NCI-H2196 treated with DMSO at 0.1 percent for 48 hours (cell line): Measurements from ENCODE around the gene LMOD2.

Experiments
- DNase-seq: peaks from one replicate; lab custom pipeline; 2025; ENCODE audit not compliant: unreplicated experiment; lab: John Stamatoyannopoulos, UW

The LMOD2 gene

DNA sequence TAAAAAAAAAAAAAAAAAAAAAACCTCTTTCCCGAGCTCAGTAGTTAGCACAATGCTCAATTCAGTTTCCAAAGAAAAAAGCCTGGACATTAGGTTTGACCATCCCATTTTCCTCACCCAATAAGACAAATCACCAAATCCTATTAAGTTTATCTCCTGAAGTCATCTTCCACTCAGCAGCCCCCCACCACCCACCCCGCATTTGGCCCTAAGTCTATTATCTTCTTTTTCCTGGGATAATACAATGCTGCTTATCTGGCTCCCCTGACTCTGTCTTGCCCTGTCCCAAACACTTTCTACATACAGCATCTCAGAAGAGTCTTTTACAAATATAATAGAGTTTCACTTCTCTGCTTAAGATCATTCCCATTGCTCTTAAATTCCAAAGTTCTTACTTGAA is 17.8 kb upstream of the LMOD2 start:
- no peak for DNase-seq

DNA sequence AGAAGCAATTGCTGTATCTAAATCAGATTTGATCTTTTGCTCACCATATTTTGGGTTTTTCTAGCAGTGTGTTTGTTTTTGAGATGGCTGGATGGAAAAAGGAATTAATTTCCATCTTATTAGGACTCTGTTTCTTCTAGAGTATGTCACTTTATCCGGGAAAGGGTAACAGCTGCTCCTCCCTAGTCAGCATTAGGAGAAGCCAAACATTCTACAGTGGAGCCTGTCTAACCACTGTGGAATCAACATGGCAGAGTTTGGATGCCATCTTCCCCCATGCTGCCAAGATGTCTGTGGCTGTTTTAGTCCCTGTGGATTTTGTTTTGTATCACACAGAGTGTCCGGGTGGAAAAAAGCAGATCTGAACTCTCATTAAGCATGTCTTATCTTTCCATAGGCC is 16.0 kb upstream of the LMOD2 start:
- no peak for DNase-seq

DNA sequence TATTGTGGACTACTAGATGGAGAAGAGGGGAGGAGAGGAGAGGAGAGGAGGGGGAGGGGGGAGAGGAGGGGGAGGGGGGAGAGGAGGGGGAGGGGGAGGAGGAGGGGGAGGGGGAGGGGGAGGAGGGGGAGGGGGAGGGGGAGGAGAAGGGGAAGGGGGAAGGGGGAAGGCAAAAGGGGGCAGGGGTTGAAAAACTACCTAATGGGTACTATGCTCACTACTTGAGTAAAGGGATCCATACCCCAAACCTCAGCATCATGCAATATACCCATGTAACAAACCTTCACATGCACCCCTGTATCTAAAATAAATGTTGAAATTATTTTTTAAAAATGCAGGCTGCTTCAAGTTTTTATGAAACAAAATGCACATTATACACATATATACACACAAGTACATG is 15.1 kb upstream of the LMOD2 start:
- DNase-seq: no peak

DNA sequence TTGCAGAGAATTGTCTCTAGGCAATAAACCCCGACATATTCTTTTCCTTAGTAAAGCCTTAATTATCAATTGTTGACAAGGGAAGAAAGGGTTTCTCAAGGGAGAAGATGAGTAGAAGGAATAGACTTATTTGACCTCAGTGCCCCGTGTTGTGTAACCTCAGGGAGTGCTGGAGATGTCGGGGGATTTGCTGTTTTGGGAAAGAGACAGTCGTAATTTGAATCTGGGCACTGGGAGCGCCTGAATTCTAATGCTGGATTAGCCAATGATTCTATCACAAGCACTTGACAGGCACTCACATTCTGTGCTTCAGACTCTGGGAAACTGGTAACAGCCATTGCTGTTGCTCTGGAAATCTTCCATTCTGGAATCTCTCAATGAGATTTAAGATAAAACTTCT is 13.8 kb upstream of the LMOD2 start:
- DNase-seq: no peak

DNA sequence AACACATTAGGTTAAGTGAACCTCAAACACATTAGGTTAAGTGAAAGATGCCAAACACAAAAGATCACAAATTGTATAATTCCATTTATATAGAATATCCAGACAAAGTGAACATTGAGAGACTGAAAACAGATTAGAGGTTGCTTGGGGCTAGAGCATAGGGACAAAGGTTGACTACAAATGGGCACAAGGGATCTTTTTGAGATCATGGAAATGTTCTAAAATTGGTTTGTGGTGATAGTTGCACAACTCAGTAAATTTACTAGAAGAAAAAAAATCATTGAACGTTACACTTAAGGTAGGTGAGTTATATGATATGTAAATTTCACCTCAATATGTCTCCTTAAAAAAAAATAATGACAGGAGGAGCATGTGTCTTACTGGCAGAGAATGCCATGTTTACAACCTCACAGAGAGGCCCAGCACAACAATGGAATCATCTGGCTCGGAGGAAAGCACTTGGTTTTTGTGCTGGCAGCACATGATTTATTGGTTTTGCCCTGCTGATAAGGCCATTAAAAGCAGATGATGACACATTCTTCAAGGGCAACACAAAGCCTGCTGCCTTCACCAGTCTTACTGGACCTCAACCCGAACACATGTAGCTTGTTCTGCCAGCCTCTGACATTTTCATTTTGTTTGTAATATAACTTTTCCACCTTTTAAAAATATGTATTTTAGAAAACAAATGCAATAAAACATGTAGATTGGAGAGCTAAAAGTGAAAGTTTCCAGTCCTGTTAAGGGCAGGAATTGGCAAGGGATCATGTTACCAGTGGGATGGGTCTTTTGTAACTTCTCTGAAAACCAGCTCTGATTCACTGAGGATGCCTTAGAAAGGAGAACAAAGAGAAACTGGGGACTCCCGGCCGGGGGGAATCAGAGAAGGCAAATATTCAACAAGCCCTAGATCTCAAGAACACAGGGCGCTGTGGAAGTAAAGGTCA is 11.9 kb upstream of the LMOD2 start:
- no peak for DNase-seq

DNA sequence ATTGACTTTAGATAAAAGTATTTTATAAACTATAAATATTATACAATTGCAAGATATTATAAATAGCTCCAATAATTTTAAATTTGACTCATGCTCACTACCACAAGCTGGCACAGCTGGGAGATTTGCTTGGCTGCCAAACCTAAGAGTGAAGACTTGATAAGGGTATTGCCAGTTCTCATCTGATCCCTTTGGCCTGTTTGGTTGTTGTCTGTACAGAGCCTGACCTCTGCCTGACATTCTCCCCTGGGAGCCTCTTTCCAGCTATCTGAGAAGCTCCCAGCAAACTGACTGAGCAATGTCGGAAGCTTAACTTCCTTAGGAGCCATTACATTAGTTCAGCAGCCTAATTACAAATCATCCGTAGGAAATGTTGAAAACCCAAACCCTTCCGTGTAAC is 10.2 kb upstream of the LMOD2 start:
- DNase-seq: no peak

DNA sequence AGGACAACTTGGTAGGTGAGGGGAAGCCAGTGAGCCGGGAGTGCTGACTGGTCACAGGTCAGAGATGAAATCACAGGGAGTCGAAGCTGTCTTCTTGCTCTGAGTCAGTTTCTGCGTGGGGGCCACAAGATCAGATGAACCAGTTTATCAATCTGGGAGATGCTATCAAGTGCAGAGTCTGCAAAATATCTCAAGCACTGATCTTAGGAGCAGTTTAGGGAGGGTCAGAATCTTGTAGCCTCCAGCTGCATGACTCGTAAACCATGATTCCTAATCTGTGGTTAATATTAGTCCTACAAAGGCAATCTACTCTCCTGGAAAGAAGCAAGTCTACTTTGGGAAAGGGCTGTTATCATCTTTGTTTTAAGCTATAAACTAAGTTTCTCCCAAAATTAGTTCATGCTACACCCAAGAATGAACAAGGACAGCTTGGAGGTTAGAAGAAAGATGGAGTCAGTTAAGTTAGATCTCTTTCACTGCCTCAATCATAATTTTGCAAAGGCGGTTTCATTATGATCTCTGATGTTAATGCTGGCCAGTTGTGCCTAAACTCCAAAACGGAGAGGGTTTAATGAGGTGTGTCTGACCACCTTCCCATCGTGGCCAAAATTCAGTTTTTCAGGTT is 8.4 kb upstream of the LMOD2 start:
- DNase-seq: no peak

DNA sequence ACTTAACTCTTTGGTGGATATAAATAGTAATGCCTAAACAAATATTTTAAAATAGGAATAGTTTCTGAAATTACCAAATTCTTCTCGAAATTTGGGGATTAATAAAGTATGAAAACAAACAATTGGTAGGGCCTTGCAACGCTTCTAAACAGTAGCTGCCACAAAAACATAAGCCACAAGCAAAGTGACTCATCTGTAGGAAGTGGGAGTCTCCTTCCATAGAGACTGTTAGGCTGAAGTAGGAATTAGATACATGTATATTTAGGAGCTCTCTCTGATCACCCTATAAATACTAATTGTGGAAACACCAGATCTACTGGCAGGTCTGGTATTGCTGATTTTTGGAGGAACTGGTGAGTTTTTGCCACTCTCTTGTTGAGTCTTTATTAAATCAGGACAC is 5.7 kb upstream of the LMOD2 start:
- DNase-seq: no peak

DNA sequence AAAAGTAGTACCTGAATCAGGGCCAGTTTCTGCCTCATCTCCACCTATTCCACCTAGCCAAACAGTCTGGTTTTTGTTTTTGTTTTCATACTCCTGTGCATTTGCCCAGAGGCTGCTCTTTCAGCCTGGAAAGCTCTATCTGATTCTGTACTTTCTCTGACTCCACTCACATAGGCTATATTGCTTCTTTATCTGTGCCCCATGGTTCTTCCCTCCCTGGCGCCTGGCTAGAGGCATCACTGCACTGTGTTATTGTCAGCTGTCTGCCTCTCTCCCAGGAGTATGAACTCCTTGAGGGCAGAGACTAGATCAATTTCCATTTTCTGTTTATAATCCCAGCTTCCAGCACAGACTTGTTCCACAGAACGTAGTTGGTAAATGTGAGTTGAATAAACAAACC is 5.1 kb upstream of the LMOD2 start:
- no peak for DNase-seq

DNA sequence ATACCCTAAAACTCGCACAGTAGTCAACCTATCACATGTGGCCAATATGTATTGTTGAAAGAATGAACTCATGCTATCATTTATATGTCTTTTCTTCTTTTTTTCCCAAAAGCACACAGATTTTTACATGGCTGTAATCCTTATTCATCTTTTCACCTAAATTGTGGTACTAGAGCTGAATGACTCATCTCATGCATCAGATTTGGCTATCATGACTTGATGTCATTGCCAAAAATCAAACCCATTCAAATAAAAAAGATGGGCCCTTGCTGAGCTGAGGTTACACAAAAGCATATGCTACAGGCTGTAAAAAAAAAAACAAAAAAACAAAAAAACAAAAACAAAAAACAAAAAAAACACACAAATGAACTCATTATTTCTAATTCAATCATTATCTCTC is 3.3 kb upstream of the LMOD2 start:
- DNase-seq: no peak

DNA sequence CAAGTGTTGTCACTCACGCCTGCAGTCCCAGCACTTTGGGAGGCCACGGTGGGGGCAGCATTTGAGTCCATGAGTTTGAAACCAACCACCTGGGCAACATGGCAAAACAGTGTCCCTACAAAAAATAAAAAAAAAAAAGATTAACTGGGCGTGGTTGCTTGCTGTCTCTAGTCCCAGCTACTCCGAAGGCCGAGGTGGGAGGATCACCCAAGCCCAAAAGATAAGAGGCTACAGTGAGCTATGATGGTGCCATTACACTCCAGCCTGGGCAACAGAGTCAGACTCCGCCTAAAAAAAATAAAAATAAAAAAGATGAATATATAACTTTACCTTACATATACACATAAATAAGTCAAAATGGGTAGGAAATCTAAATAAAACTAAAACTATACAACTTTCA is 2.5 kb upstream of the LMOD2 start:
- DNase-seq: no peak

DNA sequence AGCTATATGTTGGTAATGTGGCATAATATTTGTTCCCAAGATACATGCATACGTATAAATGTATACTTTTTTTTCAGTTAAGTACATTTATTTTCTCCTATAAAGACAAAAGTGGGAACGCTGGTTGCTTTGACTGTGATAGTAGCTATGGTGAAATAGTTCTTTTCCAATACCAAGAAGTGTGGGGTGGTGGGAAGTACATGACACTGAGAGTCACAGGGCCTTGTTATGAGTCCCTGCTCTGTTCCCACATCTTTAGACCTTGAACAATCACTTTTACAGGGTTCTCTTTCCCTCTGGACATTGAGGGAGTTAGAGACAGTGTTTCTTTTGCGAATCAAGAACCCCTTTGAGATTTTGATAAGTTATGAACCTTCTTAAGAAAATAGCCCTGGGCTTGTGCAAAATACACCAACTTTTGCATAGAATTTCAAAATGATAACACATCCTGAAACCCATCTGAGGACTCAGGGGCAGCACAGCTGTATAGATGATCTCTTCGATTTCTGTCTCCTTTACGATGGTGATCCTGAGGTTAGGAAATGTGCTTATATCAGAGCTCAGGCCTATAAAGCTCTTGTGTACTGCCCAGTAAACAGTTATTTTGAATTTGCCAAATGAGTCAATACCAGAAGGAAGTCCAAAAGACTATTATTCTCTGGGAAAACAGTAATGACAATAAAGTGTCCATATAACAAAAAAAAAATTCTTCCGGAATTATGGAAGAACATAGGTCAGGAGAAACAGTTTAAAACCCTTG is 1.1 kb downstream of the LMOD2 start:
- DNase-seq: no peak

DNA sequence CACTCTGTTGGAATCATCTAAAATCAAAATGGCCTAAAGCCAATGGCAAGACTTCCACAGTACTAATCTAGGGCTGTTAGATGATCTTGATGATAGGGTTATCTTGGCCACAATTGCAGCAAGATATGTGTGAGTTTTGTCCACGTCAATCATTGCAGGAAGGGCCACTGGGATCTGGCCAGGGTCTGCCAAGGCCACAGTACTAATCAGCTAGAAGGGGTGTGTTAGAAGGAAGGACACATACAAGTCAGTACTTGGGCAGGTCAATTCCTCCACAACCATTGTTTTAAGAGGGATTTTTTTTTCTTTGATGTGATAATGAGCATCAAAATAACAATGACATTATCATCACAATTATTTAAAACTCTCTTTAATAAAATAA is 1.6 kb downstream of the LMOD2 start:
- DNase-seq: no peak

DNA sequence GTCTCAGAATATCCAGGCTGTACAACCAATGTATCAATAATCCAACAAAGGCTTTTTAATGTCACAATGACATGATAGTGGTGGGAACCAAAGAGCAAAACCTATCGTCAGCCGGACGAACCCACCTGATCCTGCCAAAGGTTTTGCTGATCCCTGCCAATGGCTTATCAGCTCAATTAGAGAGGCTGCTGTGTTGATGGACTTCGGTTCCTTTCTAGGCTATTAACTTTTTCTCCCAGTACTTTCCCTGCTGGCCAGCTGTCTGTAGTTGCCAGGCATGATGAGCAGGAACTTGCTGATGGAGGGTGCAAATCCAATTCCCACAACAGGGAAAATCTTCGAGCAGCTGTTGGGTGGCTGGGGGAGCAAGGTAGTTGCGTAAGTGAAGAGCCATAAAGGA is 2.4 kb downstream of the LMOD2 start:
- no peak for DNase-seq

DNA sequence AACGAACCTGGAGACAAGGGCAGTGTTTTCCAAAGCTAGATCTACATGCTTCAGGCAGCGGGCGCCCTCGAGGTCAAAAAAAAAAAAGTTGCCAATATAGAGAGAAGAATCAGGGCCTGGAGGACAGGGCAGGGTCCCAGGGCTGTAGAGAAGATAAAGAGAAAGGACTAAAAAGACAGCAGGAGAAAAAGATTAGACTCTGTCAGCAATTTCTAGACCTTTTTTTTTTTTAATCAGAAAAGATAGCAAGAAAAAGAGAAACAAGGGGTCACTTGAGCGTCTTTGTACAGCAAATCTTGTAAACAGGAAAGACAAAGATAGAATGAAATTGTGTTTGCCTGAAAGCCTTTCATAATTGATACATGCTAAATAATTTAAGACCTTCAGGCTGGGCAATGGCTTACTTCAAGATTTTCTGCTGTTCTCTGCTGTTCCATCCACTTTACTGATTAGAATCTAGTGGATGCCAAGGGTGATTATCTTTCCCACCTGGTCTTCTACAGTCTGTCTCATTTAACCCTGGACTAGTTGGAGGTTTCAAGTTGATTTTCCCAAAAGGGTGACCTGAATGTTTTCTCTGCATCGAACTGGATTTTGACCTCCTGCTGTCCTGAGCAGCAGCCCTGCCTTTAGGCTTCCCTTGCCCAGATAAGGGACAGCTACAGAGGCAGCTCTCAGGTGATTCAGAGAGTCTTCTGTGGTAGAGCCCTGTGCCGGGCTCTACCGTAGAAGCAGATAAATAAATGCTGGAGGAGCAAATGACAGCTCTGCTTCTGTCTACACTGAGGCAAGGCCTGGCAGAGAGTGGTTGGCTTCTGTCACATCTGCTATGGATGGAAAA is 5.1 kb downstream of the LMOD2 start:
- no peak for DNase-seq

DNA sequence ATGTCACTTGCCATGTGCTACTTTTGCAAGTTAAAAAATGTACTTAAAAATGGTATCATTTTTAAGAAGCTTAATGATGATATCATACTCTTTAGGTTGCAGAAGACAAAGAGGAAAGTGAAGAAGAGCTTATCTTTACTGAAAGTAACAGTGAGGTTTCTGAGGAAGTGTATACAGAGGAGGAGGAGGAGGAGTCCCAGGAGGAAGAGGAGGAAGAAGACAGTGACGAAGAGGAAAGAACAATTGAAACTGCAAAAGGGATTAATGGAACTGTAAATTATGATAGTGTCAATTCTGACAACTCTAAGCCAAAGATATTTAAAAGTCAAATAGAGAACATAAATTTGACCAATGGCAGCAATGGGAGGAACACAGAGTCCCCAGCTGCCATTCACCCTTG is 6.1 kb downstream of the LMOD2 start:
- no peak for DNase-seq

DNA sequence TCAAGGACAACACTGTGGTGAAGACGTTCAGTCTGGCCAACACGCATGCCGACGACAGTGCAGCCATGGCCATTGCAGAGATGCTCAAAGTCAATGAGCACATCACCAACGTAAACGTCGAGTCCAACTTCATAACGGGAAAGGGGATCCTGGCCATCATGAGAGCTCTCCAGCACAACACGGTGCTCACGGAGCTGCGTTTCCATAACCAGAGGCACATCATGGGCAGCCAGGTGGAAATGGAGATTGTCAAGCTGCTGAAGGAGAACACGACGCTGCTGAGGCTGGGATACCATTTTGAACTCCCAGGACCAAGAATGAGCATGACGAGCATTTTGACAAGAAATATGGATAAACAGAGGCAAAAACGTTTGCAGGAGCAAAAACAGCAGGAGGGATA is 6.6 kb downstream of the LMOD2 start:
- no peak for DNase-seq

DNA sequence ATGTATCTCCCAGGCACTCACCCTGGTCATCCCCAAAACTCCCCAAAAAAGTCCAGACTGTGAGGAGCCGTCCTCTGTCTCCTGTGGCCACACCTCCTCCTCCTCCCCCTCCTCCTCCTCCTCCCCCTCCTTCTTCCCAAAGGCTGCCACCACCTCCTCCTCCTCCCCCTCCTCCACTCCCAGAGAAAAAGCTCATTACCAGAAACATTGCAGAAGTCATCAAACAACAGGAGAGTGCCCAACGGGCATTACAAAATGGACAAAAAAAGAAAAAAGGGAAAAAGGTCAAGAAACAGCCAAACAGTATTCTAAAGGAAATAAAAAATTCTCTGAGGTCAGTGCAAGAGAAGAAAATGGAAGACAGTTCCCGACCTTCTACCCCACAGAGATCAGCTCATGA is 7.1 kb downstream of the LMOD2 start:
- DNase-seq: no peak

DNA sequence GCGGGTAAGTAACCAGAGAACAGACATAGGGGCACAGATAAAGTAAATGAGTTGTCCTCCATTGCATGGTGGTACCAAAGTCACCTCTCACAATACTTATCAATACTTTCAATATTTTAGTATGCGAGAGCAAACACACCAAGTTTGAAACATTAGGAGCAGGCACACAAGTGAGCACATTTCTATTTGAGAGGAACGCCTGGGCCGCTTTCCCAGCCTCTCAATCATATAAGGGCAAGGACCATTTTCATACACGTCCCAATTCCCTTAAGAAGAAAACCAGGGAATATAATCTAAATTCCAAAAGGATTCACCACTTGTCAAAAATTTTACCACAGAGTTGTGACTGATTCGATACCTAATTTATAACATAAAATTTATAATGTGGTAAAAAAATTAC is 7.5 kb downstream of the LMOD2 start:
- DNase-seq: no peak

DNA sequence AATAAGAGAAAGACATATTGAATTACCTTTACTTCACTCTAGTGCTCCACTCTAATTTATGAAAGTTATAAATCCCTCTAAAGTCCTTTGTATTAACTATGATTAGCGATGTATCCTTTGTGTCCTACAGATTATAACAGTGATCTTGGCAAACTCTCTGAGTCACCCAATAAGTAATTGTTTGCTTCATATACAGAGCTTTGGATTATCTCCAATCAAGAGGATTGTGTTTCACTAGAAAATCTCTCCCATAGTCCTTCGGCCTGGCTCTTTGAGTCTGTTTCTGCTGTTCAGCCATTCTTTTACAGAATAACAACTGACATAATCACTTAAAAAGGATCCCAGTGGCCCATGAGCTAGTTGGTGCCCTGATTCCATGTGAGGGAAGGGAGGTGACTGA is 9.5 kb downstream of the LMOD2 start:
- DNase-seq: no peak

DNA sequence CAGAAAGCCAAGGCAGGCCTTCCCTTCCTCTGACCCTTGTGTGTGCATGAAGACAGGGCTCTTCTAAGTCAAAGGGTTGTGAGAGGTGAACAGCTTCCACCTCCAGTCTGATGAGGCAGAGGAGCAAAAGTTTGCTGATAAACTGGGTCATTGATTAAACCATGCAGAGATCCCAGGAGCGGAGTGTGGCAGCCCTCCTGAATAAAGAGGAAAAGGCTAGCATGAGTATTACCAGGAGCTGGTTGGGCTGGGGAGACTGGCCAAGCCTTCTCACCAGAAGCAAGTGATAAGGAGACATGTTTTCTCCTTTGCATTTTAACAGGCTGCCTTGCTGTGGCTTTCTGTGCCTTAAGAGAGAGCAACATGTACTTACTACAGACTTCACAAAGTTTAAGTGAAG is 10.2 kb downstream of the LMOD2 start:
- DNase-seq: no peak
